Stimulated activated CD4-positive, alpha-beta T cell treated with anti-CD3 and anti-CD28 coated beads, Interleukin-1b, Interleukin-23, amount 100 ng/mL, for 4 hours (primary cell): Measurements from ENCODE around the gene HIC2.
A peak's percentile ranks its signal among the peaks of the same experiment; 100 is the strongest.
"Not testable (repeated sequence)": the region's sequence is repeated elsewhere in the genome, so short reads cannot be mapped to it uniquely, and the experiment has no call there.

Experiments used
- DNase-seq, 2 donors: peaks; one replicate each; pipeline ENCODE4 v3.0.0-alpha.2; 2020; ENCODE audit warnings: low read depth in 2 of 2

The HIC2 gene

DNA sequence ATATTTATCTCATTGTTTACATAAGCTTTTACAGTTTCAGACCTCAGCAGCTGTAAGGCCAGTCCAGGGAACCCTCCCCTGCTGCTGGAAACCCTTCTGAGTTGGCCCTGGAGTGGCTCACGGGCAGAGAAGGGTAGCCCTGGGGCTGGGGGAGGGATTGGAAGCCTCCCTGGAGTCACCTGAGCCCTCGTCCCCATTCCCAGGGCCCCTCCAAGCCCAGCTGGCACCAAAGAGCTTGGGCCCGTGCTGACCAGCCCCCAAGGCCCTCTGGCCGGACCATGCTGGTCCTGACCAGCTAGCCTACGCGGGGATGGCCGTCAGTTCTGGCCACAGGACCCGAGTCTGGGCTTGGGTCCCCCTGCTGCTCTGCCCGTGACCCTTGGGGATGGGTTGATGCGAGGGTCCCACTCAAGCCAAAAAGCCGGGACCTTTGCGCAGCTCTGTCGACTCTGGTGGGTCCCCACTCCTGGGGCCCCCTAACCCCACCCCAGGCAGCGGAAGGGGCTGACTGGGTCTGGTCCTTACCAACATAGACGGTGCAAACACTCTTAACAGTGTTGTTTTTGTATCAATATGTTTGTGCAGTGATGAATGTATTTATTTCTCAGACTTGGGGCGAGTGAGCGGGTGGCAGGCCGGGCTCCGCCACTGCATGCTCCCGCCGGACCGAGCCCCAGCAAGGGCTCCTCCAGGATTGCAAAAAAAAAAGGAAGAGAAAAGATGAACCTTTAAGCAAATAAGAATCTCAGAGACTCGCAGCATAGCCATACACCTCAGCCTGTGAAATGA lies 32.6 kb downstream of the HIC2 start:
- DNase-seq = no peak

DNA sequence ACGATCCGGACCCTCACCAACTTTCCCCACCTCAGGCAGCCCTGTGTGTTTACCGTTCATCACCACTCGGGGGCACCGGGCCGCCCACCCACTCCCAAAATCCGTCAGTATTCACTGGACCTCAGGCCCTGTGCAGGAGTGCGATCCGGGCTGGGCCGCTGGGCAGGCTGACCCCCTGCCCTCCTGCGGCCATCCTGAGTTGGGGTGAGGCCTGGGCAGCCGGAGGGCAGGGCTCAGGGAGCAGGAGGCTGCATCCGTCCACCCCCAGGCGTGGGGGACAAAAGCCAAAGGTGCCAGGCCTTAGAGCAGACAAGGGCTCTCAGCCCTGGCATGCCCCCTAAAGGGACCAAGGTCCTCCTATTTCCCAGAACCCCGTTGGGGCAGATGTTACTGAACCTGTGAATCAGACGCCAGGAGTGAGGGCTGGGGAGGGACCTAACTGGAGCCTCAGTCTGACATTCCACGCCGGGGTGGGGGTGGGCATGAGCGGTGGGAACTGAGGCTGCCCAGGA lies 33.2 kb downstream of the HIC2 start:
- no peak for DNase-seq

DNA sequence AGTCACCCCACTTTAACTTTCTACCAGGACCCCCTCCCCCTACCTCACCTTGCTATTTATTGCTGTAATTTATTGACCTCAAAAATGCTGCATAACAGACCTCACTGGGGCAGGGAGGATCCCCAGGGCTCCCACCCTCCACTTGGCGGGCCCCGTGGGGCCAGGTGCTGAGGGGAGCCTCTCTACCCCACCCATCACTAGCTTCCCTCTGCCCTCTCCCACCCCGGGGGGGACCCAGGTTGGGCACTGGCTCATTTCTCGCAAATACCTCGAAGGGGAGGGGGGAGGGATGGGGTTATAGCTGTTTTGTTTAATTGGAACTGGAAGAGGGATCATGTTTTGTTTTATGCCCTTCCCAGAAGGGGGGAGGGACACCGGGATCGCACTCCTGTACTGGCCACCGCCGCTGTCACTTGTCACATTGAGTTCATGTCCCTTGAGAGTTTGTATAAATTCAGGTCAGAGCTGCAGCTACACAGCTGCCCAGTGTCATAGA lies 33.7 kb downstream of the HIC2 start:
- no peak for DNase-seq

DNA sequence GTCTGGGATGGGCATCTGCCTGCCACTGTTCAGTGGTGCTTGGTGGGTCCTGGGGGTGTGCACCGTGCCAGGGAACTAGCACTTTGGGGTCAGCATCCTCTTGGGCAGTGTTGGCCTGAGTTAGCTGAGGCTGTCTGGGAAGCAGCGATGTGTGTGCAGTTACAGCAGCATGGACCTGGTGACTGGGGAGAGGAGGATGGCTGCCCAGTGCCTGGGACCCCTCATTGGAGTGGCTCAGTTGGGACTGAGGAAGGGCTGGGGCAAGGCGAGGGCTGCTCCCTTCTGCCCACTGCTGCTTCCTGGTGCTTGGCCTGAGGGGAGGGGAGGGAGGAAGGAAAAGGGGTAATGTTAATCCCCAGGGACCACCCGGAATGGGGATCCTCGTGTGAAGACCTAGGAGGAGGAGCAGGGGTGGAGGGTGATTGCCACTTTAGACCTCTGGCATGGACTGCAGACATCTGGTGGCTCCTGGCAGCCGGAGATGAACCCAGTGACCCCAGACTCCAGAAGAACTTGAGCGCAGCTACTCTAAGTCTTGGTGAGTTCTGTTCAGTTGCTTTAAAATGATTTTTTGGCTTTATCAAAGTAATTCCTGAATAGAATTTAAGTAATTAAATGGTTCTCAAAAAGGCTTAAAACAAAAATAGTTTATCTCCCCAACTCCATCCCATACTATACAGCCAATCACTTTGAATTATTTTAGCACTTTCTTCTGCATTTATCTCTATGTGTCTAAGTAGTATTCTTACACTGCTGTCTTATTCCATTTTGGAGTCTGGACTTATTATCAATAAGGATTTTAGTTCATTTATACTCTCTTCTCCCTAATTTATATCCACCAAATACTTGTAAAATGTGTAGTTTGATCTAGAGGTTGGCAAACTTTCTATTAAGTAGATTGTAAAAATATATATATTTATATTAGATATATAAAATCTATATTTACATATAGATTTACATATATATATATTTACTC lies 34.7 kb downstream of the HIC2 start:
- no peak for DNase-seq

DNA sequence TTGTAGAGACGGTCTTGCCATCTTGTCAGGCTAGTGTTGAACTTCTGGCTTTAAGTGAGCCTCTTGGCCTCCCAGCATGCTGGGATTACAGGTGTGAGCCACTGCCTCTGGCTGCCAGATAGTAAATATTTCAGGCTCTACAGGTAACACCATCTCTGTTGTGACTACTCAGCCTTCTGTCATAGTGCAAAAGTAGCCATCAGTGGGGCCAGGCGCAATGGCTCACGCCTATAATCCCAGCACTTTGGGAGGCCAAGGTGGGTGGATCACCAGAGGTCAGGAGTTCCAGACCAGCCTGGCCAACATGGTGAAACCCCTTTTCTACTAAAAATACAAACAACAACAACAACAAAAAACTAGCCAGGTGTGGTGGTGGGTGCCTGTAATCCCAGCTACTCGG lies 35.5 kb downstream of the HIC2 start:
- not testable (repeated sequence) for DNase-seq

DNA sequence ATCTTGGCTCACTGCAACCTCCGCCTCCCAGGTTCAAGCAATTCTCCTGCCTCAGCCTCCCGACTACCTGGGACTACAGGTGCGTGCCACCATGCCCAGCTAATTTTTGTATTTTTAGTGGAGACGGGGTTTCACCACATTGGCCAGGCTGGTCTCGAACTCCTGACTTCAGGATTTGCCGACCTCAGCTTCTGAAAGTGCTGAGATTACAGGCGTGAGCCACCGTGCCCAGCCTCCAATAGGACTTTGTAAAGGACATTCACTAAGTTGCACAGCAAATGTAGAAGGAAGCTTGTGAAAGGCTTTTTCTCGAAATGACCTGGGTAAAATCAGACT lies 37.8 kb downstream of the HIC2 start:
- DNase-seq = not testable (repeated sequence)

DNA sequence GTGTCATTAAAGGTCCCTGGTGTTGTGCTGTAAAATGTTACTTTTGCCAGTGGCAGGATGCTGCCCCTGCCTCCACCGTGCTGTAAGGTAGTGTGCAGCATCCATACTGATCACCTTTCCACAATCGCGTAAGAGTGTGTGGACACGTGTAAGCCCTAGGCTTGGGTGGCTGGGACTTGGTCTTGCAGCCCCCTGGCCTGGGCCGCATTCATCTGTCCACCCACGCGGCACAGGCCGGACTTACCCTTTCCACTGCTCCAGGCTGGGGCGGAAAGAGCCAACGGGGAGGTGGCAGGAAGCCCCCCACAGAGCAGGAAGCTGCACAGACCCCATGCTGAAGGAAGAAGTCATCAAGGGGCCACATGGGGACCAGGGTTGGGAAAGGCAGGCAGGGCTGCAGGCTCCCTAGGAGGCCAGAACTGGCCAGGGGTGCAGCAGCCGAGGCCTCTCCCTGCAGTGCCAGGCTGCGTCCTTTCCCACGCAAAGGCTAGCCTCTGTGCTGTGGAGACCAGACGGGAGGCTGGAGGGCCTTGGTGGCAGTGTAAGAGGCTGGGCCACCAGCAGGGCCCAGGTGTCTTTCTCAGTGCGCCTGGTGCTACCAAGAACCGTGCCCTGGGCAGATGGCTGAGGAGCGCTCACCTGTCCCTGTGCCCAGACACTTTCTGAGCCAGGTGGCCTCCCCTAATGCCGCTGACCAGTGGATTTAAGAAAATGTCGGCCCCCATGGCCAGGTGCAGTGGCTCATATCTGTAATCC lies 38.3 kb downstream of the HIC2 start:
- DNase-seq = no peak

GRCh38 chr22:21457023-21457787 lies 40.0 kb downstream of the HIC2 start:
- no peak for DNase-seq

GRCh38 chr22:21462672-21463071 lies 45.5 kb downstream of the HIC2 start:
- not testable (repeated sequence) for DNase-seq

DNA sequence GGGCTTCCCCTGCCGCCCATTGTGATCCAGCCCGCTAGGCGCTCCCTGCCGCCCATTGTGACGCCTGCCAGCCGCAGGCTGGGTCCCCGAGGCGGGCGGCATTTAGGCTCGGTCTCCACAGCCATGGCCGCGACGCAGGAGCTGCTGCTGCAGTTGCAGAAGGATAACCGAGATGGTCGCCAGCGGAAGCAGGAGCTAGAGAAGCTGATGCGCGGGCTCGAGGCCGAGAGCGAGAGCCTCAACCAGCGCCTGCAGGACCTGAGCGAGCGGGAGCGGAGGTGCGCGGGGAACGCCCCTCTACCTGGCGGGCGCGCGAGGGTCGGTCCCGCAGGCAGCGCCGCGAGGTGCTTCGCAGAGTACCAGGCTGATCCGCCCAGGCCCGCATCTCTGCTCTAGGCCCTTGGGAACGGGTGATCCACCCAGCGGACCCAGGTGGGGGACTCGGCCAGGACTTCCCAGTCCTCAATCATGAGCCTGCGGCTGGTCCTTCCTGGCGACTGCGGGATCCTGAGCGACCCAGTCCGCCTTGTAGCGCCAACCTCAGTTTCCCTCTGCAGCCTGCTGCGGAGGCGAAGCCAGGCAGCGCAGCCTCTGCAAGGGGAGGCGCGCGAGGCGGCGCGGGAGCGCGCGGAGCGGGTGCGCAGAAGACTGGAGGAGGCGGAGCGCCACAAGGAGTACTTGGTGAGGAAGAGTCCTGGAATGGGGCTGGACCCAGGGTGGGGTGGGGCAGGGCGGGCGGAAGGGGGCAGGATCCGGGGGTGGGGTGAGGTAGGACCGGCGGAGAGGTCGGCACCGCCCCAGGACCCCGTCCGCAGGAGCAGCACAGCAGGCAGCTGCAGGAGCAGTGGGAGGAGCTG lies 50.4 kb downstream of the HIC2 start, which contains the start of gene TMEM191C:
Gene TMEM191C (plus strand): TSS at position 51 of the 857 bp plus-strand sequence. CDS start 73 bp downstream, at position 124.
- DNase-seq = not testable (repeated sequence)

DNA sequence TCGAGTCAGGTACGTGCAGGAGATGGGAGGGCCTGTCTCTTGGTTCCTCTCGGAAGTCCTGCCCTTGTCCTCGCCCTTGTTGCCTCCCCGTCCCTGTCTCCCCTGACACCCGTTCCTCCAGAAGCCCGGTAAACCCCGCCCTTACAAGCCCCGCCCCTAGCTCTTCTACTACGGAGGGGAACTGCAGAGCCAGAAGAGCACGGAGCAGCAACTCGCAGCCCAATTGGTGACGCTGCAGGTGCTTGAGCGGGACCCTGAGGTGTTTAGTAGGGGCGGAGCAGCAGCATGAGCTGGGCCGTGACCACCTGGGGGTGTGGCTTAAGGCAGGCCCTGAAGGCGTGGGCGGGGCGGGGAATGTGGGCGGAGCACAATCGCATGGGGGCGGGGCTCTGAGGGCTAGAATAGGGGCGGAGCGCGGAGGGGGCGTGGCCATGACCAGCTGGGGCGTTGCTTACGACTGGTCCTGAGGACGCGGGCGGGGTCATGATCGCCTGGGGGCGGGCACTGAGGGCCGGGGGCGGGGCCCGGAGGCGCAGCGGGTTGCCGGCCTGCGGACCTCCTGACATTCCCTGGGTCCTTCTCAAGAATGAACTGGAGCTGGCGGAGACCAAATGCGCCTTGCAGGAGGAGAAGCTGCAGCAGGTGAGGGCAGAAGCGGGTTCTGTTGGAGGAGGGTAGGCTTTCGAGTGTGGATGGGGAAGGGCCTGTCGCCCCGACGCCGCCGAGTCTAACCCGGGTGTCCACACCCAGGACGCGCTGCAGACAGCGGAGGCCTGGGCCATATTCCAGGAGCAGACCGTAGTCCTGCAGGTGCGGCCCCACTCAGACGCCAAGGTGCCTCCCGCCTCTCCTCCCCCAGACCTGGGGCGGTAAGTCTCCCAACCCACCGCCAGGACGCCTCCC lies 51.3 kb downstream of the HIC2 start:
- peak; percentile 89 for DNase-seq

DNA sequence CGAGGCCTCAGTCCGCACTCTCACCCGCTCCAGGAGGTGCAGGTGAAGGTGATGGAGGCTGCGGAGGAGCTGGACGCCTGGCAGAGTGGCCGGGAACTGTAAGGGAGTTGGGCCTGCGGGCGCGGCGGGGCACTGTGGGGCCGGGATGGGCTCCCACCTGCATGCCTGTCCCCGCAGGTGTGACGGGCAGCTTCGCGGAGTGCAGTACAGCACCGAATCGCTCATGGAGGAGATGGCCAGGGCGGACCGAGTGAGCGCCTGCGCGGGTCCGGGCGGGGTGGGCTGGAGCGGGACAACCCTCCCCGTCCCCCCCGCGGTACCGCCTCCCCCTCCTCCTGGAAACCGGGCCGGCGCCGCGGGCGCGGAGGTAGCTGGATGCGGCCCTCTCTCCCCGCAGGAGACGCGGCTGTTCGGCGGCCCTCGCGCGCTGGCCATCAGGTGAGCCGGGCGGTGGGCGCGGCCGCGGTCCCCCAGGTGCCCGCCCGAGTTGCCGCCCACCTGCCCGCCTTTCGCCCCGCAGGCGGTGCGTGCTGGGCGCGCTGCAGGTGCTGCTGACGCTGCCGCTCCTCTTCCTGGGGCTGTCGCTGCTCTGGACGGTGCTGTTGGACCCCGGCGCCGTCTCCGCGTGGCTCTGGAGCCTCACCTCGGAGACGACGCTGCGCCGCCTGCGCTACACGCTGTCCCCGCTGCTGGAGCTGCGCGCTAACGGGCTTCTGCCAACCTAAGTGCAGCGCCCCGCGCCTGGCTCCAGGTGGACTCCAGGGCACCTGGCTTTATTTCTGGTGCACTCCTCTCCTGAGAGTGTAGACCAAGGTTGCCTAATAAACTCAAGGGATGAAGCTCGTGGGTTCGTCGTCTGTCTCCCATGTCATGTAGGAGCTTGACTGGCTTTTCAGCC lies 52.2 kb downstream of the HIC2 start:
- not testable (repeated sequence) for DNase-seq

DNA sequence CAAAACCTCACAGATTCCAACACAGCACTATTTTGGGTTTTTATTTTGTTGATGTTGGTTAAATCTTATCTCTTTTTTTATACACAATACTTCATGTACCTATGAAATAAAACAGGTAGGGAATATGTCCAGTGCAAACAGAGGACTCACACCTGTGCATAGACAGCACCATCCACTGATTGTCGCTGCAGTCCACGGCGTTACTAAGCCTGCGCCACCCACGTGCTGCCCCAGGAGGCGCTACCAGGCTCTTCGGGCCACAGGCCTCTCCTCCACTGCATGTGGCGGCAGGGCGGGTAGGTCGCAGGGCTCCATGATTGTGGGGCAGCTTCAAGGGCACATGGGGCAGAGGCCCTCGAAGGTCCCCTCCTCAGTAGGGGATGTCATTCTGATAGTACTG lies 55.8 kb downstream of the HIC2 start:
- DNase-seq = not testable (repeated sequence)

DNA sequence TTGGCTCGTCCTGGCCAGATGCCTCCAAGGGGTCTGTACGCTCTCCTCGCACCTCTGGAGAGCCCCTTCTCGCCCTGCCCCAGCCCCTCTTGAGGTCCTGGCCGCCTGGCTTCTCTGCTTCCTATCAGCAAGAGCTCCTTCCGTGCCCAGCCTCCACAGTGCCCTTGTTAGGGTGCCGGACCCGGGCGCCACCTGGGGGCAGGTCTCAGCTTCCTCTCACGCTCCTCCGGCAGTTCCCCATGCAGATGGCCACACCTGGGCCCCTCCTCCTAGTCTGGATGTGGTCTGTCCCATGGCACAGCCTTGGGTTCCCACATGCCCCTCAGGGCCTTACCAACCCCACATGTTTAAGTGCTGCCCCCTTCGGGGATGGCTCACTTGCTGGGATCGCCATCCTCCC lies 56.5 kb downstream of the HIC2 start:
- not testable (repeated sequence) for DNase-seq

- not testable (repeated sequence) for DNase-seq
Observed at GRCh38 chr22:21484039-21484438, 66.9 kb downstream of the HIC2 start.

DNA sequence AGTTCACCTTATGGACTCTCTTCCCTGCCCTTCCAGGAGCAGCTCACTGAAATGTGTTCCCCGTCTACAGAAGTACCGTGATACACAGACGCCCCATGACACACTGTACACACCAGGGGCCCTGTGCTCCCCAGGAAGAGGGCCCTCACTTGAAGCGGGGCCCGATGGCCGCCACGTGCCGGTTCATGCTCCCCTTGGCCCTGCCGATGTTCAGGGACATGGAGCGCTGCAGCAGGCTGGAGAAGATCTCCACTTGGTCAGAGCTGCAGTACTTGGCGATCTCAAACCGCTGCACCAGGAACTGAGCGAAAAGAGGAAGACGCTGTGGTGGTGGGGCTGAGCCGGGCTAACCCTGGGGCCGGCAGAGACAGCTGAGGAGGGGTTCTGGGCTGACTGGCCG lies 70.6 kb downstream of the HIC2 start:
- DNase-seq = not testable (repeated sequence)

DNA sequence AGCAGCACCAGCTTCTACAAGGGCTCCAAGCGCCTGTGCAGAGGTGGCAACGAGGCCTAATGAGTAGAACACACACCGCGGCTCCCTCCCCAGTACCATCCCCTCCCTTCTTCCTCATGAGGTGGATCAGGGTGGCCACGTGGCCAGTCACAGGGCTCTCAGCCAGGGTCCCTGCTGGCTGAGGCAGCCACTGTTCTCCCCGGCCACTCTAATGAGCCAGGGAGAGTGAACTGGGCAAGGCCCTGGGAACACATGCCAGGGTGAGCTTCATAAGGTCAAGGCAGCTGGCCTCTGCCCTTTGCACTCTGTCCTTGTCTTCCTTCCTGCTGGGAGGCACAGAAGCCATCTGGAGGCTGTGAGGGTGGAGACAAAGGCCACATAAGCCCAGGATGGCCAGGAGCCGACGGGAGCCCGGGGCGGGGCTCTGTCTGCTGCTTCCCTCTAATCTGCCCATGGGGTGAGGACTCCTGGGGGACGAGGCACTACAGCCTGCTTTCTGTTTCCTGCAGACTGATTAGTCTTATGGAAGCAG lies 72.0 kb downstream of the HIC2 start:
- DNase-seq = not testable (repeated sequence)
